22Rv1 (cell line): ENCODE measurements around the gene KRTAP9-4.
"Not testable (repeated sequence)": the region's sequence is repeated elsewhere in the genome, so short reads cannot be mapped to it uniquely, and the experiment has no call there.

Experiments
- H3K27ac ChIP-seq: fragments of 450-650 bp; 2 replicates; pipeline ENCODE4 v1.5.1; 2017
- ZFX ChIP-seq: fragments of 450-650 bp; IDR thresholded peaks from 2 replicates; pipeline ENCODE4 v1.6.1; 2017; ENCODE audit warnings: antibody characterized with exemption, borderline replicate concordance
- TF ChIP-seq, protein P1 (sequence below): fragments of 450-650 bp; IDR thresholded peaks from 2 replicates; pipeline ENCODE4 v1.5.1; 2017; ENCODE audit warnings: mild to moderate bottlenecking

Gene KRTAP9-4

DNA sequence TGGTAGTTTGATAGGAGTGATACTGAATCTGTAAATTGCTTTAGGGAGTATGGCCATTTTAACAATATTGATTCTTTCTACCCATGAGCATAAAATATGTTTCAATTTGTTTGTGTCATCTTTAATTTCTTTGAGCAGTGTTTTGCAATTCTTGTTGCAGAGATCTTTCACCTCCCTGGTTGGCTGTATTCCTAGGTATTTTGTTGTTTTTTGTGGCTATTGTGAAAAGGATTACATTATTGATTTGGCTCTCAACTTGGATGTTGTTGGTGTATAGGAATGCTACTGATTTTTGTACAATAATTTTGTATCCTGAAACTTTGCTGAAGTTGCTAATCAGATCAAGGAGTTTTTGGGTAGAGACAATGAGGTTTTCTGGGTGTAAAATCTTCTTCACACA is 8.9 kb downstream of the KRTAP9-4 start:
- H3K27ac ChIP-seq = no peak overlapping the region
- TF ChIP-seq, protein P1, sequence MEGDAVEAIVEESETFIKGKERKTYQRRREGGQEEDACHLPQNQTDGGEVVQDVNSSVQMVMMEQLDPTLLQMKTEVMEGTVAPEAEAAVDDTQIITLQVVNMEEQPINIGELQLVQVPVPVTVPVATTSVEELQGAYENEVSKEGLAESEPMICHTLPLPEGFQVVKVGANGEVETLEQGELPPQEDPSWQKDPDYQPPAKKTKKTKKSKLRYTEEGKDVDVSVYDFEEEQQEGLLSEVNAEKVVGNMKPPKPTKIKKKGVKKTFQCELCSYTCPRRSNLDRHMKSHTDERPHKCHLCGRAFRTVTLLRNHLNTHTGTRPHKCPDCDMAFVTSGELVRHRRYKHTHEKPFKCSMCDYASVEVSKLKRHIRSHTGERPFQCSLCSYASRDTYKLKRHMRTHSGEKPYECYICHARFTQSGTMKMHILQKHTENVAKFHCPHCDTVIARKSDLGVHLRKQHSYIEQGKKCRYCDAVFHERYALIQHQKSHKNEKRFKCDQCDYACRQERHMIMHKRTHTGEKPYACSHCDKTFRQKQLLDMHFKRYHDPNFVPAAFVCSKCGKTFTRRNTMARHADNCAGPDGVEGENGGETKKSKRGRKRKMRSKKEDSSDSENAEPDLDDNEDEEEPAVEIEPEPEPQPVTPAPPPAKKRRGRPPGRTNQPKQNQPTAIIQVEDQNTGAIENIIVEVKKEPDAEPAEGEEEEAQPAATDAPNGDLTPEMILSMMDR = no peak
- TF ChIP-seq ZFX = no peak

- no peak overlapping the region for H3K27ac ChIP-seq
- TF ChIP-seq ZFX = no peak
- TF ChIP-seq, protein P1 = no peak
Measured at GRCh38 chr17:41263212-41263611, 13.7 kb downstream of the KRTAP9-4 start.

DNA sequence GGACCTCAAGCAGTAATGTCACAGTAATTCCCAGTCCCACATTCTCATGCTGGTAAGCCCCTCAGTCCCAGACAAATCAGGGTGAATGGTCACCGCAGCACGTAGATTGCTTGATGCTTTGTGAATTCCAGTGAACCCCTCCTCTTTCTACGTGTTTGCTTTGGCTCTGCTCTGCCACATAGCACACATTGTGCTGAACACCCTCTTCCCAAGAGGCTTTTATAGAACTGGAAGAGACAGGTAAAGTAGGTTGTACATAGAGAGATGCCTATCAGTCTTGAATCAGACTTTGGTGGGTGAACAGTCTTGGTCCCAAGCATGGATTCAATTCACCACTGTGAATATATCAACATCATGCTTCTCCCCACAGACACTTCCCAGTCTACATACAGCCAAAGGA is 15.1 kb downstream of the KRTAP9-4 start:
- TF ChIP-seq, protein P1 = no peak
- TF ChIP-seq ZFX = no peak
- no peak overlapping the region for H3K27ac ChIP-seq

DNA sequence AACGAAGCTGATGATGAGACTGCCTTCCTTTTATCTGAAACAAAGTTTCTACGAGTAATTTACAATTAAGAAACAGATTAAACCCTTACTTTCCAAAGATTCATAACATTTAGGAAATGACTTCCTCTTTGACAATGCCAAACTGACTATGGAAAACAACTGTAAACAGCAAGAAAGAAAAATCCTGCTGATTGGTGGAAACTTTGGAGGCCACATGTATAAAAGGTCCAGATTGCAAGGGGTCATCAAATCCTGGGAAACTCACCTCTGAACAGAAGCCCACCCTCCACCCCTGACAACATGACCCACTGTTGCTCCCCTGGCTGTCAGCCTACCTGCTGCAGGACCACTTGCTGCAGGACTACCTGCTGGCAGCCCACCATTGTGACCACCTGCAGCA is 15.6 kb downstream of the KRTAP9-4 start, which contains the start of gene KRTAP9-6:
TSS of gene KRTAP9-6 (plus strand) at position 301 of the 400 bp plus-strand sequence. CDS start at position 301, 0 bp downstream.
- TF ChIP-seq ZFX = no peak
- TF ChIP-seq, protein P1 = no peak
- no peak within 1 kb of the TSS for H3K27ac ChIP-seq

DNA sequence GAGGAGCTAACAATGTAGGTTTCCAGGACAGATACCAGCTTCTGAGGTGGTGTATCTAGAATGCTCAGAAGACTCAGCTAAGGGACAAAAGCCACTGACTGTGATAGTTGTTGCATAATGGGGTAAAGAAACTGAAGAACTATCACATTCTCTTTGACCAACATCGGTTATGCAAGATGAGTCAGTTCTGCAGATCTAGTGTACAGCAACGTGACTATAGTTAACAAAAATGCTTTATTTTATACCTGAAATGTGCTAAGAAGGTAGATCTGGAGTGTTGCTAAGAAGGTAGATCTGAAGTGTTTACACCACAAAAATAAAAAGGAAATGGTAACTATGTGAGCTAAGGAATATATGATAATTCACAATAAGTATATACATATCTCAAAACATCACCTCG is 18.2 kb downstream of the KRTAP9-4 start:
- no peak overlapping the region for H3K27ac ChIP-seq
- TF ChIP-seq, protein P1 = no peak
- no peak for TF ChIP-seq ZFX

- not testable (repeated sequence) for H3K27ac ChIP-seq
Measured at GRCh38 chr17:41271323-41271722, 21.8 kb downstream of the KRTAP9-4 start.

GRCh38 chr17:41271858-41272257 is 22.4 kb downstream of the KRTAP9-4 start:
- H3K27ac ChIP-seq = no peak overlapping the region
- TF ChIP-seq, protein P1 = no peak
- TF ChIP-seq ZFX = no peak

DNA sequence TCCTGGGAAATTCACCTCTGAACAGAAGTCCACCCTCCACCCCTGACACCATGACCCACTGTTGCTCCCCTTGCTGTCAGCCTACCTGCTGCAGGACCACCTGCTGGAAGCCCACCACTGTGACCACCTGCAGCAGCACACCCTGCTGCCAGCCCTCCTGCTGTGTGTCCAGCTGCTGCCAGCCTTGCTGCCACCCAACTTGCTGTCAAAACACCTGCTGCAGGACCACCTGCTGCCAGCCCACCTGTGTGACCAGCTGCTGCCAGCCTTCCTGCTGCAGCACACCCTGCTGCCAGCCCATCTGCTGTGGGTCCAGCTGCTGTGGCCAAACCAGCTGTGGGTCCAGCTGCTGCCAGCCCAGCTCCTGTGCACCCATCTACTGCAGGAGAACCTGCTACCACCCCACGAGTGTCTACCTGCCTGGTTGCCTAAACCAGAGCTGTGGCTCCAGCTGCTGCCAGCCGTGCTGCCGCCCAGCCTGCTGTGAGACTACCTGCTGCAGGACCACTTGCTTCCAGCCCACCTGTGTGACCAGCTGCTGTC is 26.2 kb downstream of the KRTAP9-4 start, which contains the start of gene KRTAP9-7:
TSS of gene KRTAP9-7 (plus strand) at position 51 of the 543 bp plus-strand sequence. CDS start at position 51, 0 bp downstream.
- not testable (repeated sequence) for H3K27ac ChIP-seq
